Osteoblast (primary cell): ENCODE measurements around the gene ZSCAN18. TPM values are rescaled to one million over a fixed set of nuclear protein-coding genes. Genes with fewer than 3 reads are reported as not detected.

Experiments used
- DNase-seq: peaks from one replicate; pipeline ENCODE4 v3.0.0; 2011; ENCODE audit warnings: low spot score, mixed read lengths; ENCODE audit not compliant: insufficient read length; ENCODE audit errors: missing footprints
- H2AFZ ChIP-seq: 2 replicates; pipeline ENCODE4 v1.6.0; 2011; ENCODE audit warnings: mild to moderate bottlenecking, low read length
- H3K27ac ChIP-seq: 2 replicates; pipeline ENCODE4 v1.5.1; 2011; ENCODE audit warnings: mild to moderate bottlenecking, low read depth, low read length, moderate library complexity
- H3K27me3 ChIP-seq: 2 replicates; pipeline ENCODE4 v1.6.0; 2012; ENCODE audit warnings: mild to moderate bottlenecking, control low read depth, inconsistent platforms, low read length, moderate library complexity; ENCODE audit not compliant: insufficient read depth
- H3K36me3 ChIP-seq: 2 replicates; pipeline ENCODE4 v1.5.1; 2011; ENCODE audit warnings: mild to moderate bottlenecking, low read length, control low read depth, moderate library complexity; ENCODE audit not compliant: insufficient read depth
- H3K4me1 ChIP-seq: 2 replicates; pipeline ENCODE4 v1.5.1; 2011; ENCODE audit warnings: mild to moderate bottlenecking, low read length, control low read depth, moderate library complexity; ENCODE audit not compliant: insufficient read depth
- H3K4me2 ChIP-seq: 2 replicates; pipeline ENCODE4 v1.6.0; 2011; ENCODE audit warnings: mild to moderate bottlenecking, low read length; ENCODE audit not compliant: insufficient read depth
- H3K4me3 ChIP-seq: fragments of 200-600 bp; sonication (generic); 3 replicates; pipeline ENCODE4 v1.5.1; 2012; ENCODE audit warnings: mild to moderate bottlenecking, low read length, inconsistent platforms; ENCODE audit not compliant: insufficient read depth
- H3K79me2 ChIP-seq: 2 replicates; pipeline ENCODE4 v1.6.0; 2012; ENCODE audit warnings: mild to moderate bottlenecking, low read length, control low read depth, inconsistent platforms; ENCODE audit not compliant: insufficient read depth
- H3K9me3 ChIP-seq: 2 replicates; pipeline ENCODE4 v1.5.1; 2011; ENCODE audit warnings: low read depth, low read length, control low read depth
- H4K20me1 ChIP-seq: 2 replicates; pipeline ENCODE4 v1.6.0; 2012; ENCODE audit warnings: mild to moderate bottlenecking, low read length, control low read depth; ENCODE audit not compliant: insufficient read depth
- CTCF ChIP-seq: IDR thresholded peaks from 2 replicates; pipeline ENCODE4 v1.5.1; 2011; ENCODE audit warnings: mild to moderate bottlenecking, low read depth, low read length, moderate library complexity; ENCODE audit errors: extremely low read depth
- total RNA-seq: library from RNA; depleted of rRNA; stranded (reverse); fragments of >200 nt; gene quantifications from 2 replicates; pipeline ENCODE4 v1.2.3, GENCODE V29; 2012

The ZSCAN18 gene
- total RNA-seq, 1 donor, result 60.4 TPM

DNA sequence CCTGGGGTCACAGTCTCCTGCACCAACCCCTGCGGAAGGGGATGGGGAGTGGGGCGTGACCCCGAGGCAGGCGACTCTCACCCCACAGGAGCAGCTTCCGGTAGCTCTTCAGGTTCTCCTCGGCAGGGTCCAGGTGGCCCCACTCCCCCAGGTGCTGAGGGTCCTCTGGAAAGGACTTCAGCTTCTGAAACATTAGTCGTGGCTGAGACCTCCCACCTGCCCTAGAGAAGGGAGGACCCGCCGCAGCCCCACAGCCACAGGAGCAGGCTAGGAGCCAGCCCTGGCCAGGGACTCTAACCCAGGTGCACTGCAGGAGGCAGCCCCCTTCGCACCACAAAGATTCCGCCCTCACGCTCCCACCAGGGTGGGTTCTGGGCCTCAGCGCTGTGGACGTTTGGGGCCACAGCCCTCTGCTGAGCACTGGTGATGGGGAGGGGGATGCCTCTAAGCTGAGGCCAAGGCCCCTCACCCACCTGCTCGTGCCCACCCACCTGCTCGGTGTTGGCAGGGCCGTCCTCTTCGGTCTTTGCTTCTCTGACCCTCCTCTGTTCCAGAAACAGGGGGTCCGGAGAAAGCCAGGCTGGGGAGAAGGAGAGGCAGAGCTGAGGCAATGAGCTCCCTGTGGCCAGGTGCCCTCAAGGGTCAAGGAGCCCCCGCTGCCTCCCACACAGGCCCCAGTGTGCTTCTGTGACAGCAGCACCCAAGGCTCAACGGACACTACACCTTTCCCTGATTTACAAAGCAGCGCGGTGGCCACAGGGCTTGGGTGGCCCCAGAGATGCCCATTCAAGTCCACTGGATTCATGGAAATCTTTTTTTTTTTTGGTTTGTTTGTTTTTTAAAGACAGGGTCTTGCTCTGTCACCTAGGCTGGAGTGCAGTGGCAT, 11.0 kb downstream of the ZSCAN18 start:
- no peak overlapping the region for H2AFZ ChIP-seq

GRCh38 chr19:58085348-58085875, 12.6 kb downstream of the ZSCAN18 start:
- TF ChIP-seq CTCF, result no peak
- H3K27me3 ChIP-seq, result no peaks in the 10 kb centered on the region
- no peaks in the 10 kb centered on the region for H3K79me2 ChIP-seq
- H2AFZ ChIP-seq, result no peak overlapping the region
- no peak overlapping the region for H3K27ac ChIP-seq
- no peak overlapping the region for H3K4me2 ChIP-seq
- H3K9me3 ChIP-seq, result peaks cover 9% of the 10 kb centered on the region
- H3K36me3 ChIP-seq, result peaks cover 19% of the 10 kb centered on the region
- DNase-seq, result peak; percentile 42
- no peak overlapping the region for H3K4me3 ChIP-seq
- no peaks in the 10 kb centered on the region for H3K4me1 ChIP-seq
- no peaks in the 10 kb centered on the region for H4K20me1 ChIP-seq

More for the DNA sequence above, 11.0 kb downstream of the ZSCAN18 start:
- TF ChIP-seq CTCF, result no peak
- H4K20me1 ChIP-seq, result no peaks in the 10 kb centered on the region
- no peak overlapping the region for H3K4me3 ChIP-seq
- no peaks in the 10 kb centered on the region for H3K27me3 ChIP-seq
- DNase-seq, result peak; percentile 55
- peaks cover 23% of the 10 kb centered on the region for H3K36me3 ChIP-seq
- no peaks in the 10 kb centered on the region for H3K79me2 ChIP-seq
- H3K27ac ChIP-seq, result no peak overlapping the region
- peaks cover 9% of the 10 kb centered on the region for H3K9me3 ChIP-seq
- H3K4me2 ChIP-seq, result no peak overlapping the region
- H3K4me1 ChIP-seq, result no peaks in the 10 kb centered on the region

DNA sequence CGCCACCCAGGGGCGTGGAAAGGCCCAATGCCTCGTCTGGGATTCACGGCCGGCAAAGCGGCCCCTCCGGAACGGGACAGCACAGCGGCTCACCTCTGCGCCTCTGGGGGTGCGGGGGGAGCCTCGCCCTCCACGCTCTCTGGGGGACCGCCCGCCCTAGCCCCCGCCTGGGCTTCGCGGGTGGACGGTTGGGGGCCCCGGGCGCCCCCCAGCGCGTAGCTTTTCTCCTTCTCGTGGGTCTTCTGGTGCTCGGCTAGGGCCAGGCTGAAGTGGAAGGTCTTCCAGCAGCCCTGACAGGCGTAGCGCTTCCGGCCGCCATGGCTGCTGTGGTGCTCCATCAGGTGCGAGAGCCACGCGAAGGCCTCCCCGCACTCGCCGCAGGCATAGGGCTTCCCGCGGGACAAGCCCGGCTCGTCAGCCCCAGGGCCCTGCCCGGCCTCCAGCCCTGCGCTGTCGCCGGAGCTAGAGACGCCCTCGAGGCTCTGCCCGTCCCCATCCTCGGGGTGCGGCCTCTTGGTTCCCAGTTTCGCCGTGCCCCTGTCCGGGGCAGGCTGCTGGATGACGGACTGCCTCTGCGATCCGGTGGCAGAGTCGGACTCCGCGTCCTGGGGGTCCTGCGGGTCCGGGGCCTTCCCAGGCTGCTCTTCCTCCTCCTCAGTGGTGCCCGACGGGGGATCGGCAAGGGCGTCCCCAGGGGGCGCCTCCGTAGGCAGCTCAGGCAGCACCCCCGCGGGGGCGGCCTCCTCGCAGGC, 13.3 kb downstream of the ZSCAN18 start:
- H3K27ac ChIP-seq, result no peak overlapping the region
- H3K27me3 ChIP-seq, result no peaks in the 10 kb centered on the region
- H4K20me1 ChIP-seq, result no peaks in the 10 kb centered on the region
- H3K4me1 ChIP-seq, result no peaks in the 10 kb centered on the region
- no peak overlapping the region for H3K4me2 ChIP-seq
- H3K9me3 ChIP-seq, result peaks cover 7% of the 10 kb centered on the region
- DNase-seq, result peak; percentile 69
- no peaks in the 10 kb centered on the region for H3K79me2 ChIP-seq
- H3K36me3 ChIP-seq, result peaks cover 19% of the 10 kb centered on the region
- no peak for TF ChIP-seq CTCF
- no peak overlapping the region for H3K4me3 ChIP-seq
- no peak overlapping the region for H2AFZ ChIP-seq

- Histone ChIP-seq H3K4me1 (no peaks in the 10 kb centered on the region), H4K20me1 (no peaks in the 10 kb centered on the region), H3K27me3 (no peaks in the 10 kb centered on the region), H2AFZ (no peak overlapping the region), H3K36me3 (peaks cover 15% of the 10 kb centered on the region), H3K27ac (no peak overlapping the region), H3K79me2 (no peaks in the 10 kb centered on the region), H3K4me3 (no peak overlapping the region), H3K4me2 (no peak overlapping the region), H3K9me3 (peaks cover 7% of the 10 kb centered on the region)
- DNase-seq, result peak; percentile 41
- TF ChIP-seq CTCF, result no peak
These were observed 15.0 kb downstream of the ZSCAN18 start for GRCh38 chr19:58083021-58083420.
